Endodermal cell (in vitro differentiated cells): Measurements from ENCODE around the gene TMEM114. TPM values are rescaled to one million over a fixed set of nuclear protein-coding genes. Genes with fewer than 3 reads are reported as not detected.
A peak's percentile ranks its signal among the peaks of the same experiment; 100 is the strongest.

Experiments
- DNase-seq: peaks from one replicate; pipeline ENCODE4 v3.0.0-alpha.2; 2017
- H3K27ac ChIP-seq: 2 replicates; pipeline ENCODE4 v1.5.1; 2013; ENCODE audit warnings: mild to moderate bottlenecking, low read depth, low read length, moderate library complexity
- H3K27me3 ChIP-seq: 2 replicates; pipeline ENCODE4 v1.6.1; 2013; ENCODE audit warnings: mild to moderate bottlenecking, low read length, moderate library complexity; ENCODE audit not compliant: insufficient read depth, control insufficient read depth, poor library complexity, severe bottlenecking
- H3K36me3 ChIP-seq: 2 replicates; pipeline ENCODE4 v1.7.0; 2013; ENCODE audit warnings: mild to moderate bottlenecking, low read length, moderate library complexity; ENCODE audit not compliant: control insufficient read depth, insufficient read depth
- H3K4me1 ChIP-seq: one replicate; pipeline ENCODE4 v1.7.0; 2013; ENCODE audit warnings: low read length; ENCODE audit not compliant: control insufficient read depth, insufficient read depth
- H3K4me3 ChIP-seq: 2 replicates; pipeline ENCODE4 v1.5.1; 2013; ENCODE audit warnings: mild to moderate bottlenecking, low read length, moderate library complexity
- H3K9ac ChIP-seq: 2 replicates; pipeline ENCODE4 v1.6.1; 2013; ENCODE audit warnings: mild to moderate bottlenecking, low read length, moderate library complexity; ENCODE audit not compliant: poor library complexity, severe bottlenecking; ENCODE audit errors: extremely low read depth
- H3K9me3 ChIP-seq: 2 replicates; pipeline ENCODE4 v1.6.1; 2013; ENCODE audit warnings: mild to moderate bottlenecking, low read length, moderate library complexity; ENCODE audit not compliant: control insufficient read depth
- H3K27ac Mint-ChIP-seq: 2 replicates; pipeline ENCODE4 v1.8.0; 2020; ENCODE audit warnings: mixed read lengths
- H3K27me3 Mint-ChIP-seq: 2 replicates; pipeline ENCODE4 v1.8.0; 2021; ENCODE audit warnings: mild to moderate bottlenecking, mixed read lengths; ENCODE audit not compliant: insufficient read depth
- H3K36me3 Mint-ChIP-seq: 2 replicates; pipeline ENCODE4 v1.8.0; 2020; ENCODE audit warnings: low read depth, mixed read lengths
- H3K4me1 Mint-ChIP-seq: 2 replicates; pipeline ENCODE4 v1.8.0; 2020; ENCODE audit warnings: mixed read lengths
- H3K4me3 Mint-ChIP-seq: 2 replicates; pipeline ENCODE4 v1.8.0; 2020; ENCODE audit warnings: mild to moderate bottlenecking, moderate library complexity, mixed read lengths
- H3K9me3 Mint-ChIP-seq: 2 replicates; pipeline ENCODE4 v1.8.0; 2020; ENCODE audit warnings: mild to moderate bottlenecking, mixed read lengths
- WGBS, 2 experiments: methylation state at CpG; one replicate each; pipeline versions ENCODE4 v1.1.5 to v1.1.7; 2013; ENCODE audit warnings: missing lambda C conversion rate in 2 of 2, mixed read lengths in 1 of 2; ENCODE audit not compliant: insufficient coverage in 1 of 2, insufficient read length in 1 of 2; 5-methylcytosine and 5-hydroxymethylcytosine counted together
- total RNA-seq, 2 donors: library from RNA; stranded (reverse); fragmentation: NEBNext Ultra II Directional in 1 of 2; extraction: Animal tissue kit (Norgen Biotek cat#: 25700) in 1 of 2; gene quantifications; 2 replicates in 1 of 2; 3 replicates in 1 of 2; pipeline ENCODE4 v1.2.1, GENCODE V29; 2021
- TF ChIP-seq, protein P1 (sequence below): fragments of 200-600 bp; sonication (generic); conservative IDR thresholded peaks from 2 replicates; pipeline ENCODE4 v1.5.0; 2021; ENCODE audit warnings: antibody characterized with exemption, mild to moderate bottlenecking

The TMEM114 gene
- total RNA-seq, 2 donors from 2014 or later = 0.40 TPM; not detected in 1

GRCh38 chr16:8568231-8568617, 22.1 kb downstream of the TMEM114 start:
- H3K4me1 ChIP-seq = peaks cover 11% of the 10 kb centered on the region
- no peaks in the 10 kb centered on the region for H3K36me3 ChIP-seq
- Mint-ChIP-seq H3K36me3 (no peaks in the 10 kb centered on the region), H3K4me1 (peaks cover 13% of the 10 kb centered on the region), H3K4me3 (no peak overlapping the region), H3K27me3 (no peaks in the 10 kb centered on the region), H3K9me3 (no peaks in the 10 kb centered on the region), H3K27ac (peak overlapping the region; percentile 81)
- WGBS, 2 experiments = 88 to 100% methylated on average over 1 to 6 of the region's 6 CpGs
- no peak overlapping the region for H3K27ac ChIP-seq
- DNase-seq = no peak
- H3K27me3 ChIP-seq = no peaks in the 10 kb centered on the region
- H3K9me3 ChIP-seq = peaks cover 10% of the 10 kb centered on the region
- H3K9ac ChIP-seq = no peak overlapping the region
- H3K4me3 ChIP-seq = no peak overlapping the region
- TF ChIP-seq, protein P1, sequence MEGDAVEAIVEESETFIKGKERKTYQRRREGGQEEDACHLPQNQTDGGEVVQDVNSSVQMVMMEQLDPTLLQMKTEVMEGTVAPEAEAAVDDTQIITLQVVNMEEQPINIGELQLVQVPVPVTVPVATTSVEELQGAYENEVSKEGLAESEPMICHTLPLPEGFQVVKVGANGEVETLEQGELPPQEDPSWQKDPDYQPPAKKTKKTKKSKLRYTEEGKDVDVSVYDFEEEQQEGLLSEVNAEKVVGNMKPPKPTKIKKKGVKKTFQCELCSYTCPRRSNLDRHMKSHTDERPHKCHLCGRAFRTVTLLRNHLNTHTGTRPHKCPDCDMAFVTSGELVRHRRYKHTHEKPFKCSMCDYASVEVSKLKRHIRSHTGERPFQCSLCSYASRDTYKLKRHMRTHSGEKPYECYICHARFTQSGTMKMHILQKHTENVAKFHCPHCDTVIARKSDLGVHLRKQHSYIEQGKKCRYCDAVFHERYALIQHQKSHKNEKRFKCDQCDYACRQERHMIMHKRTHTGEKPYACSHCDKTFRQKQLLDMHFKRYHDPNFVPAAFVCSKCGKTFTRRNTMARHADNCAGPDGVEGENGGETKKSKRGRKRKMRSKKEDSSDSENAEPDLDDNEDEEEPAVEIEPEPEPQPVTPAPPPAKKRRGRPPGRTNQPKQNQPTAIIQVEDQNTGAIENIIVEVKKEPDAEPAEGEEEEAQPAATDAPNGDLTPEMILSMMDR = no peak

GRCh38 chr16:8567355-8568230, 22.7 kb downstream of the TMEM114 start:
- Histone ChIP-seq H3K4me1 (peaks cover 11% of the 10 kb centered on the region), H3K9ac (no peak overlapping the region), H3K4me3 (no peak overlapping the region), H3K27ac (no peak overlapping the region), H3K36me3 (no peaks in the 10 kb centered on the region), H3K9me3 (peaks cover 16% of the 10 kb centered on the region), H3K27me3 (no peaks in the 10 kb centered on the region)
- Mint-ChIP-seq H3K4me1 (peaks cover 10% of the 10 kb centered on the region), H3K27me3 (no peaks in the 10 kb centered on the region), H3K27ac (peak overlapping the region; percentile 81), H3K9me3 (no peaks in the 10 kb centered on the region), H3K36me3 (no peaks in the 10 kb centered on the region), H3K4me3 (no peak overlapping the region)
- TF ChIP-seq, protein P1 = peak; percentile 99
- DNase-seq = peak; percentile 95
- WGBS, 2 experiments = 11 to 28% methylated on average over 12 to 23 of the region's 23 CpGs

DNA sequence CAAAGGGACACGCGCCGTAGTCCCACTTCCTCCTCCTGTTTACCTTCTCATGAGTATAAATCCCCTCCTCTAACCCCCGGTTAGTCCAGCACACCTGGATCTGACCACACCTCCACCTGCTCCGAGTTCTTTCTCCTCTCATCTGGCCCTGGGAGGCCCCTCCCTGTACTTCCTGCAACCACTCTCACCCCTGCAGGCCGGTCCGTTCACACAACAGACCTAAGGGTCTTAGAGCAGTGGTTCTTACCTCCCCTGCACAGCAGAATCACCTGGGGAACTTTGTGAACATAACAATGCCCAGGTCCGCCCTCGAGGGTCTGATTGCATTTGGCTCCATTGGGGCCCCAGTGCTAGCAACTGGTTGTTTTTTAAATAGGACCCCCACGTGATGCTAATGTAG, 24.8 kb downstream of the TMEM114 start:
- Mint-ChIP-seq H3K4me1 (no peaks in the 10 kb centered on the region), H3K4me3 (no peak overlapping the region), H3K9me3 (peaks cover 2% of the 10 kb centered on the region), H3K36me3 (no peaks in the 10 kb centered on the region), H3K27ac (no peak overlapping the region), H3K27me3 (no peaks in the 10 kb centered on the region)
- DNase-seq = peak; percentile 85
- no peaks in the 10 kb centered on the region for H3K27me3 ChIP-seq
- H3K4me1 ChIP-seq = peaks cover under 1% of the 10 kb centered on the region
- TF ChIP-seq, protein P1 = no peak
- H3K9me3 ChIP-seq = peaks cover 32% of the 10 kb centered on the region
- no peaks in the 10 kb centered on the region for H3K36me3 ChIP-seq
- 8 to 22% methylated on average over 4 to 10 of the region's 10 CpGs for WGBS, 2 experiments
- no peak overlapping the region for H3K4me3 ChIP-seq
- H3K9ac ChIP-seq = no peak overlapping the region
- no peak overlapping the region for H3K27ac ChIP-seq
